KOPT-K1 (cell line): ENCODE data around the gene CDS1.

Experiments
- H3K27ac ChIP-seq: fragments of 200-600 bp; sonication (generic); 2 replicates; pipeline ENCODE4 v1.5.1; 2016; ENCODE audit warnings: antibody characterized with exemption, mild to moderate bottlenecking, low read depth, low read length; ENCODE audit not compliant: poor library complexity, severe bottlenecking
- H3K36me3 ChIP-seq: fragments of 200-600 bp; sonication (generic); 2 replicates; pipeline ENCODE4 v1.5.1; 2017; ENCODE audit warnings: antibody characterized with exemption, mild to moderate bottlenecking, low read length, moderate library complexity; ENCODE audit not compliant: insufficient read depth
- H3K9me3 ChIP-seq: fragments of 200-600 bp; sonication (generic); 2 replicates; pipeline ENCODE4 v1.5.1; 2017; ENCODE audit warnings: antibody characterized with exemption, low read length, mild to moderate bottlenecking; ENCODE audit not compliant: insufficient read depth, poor library complexity, severe bottlenecking

The CDS1 gene

DNA sequence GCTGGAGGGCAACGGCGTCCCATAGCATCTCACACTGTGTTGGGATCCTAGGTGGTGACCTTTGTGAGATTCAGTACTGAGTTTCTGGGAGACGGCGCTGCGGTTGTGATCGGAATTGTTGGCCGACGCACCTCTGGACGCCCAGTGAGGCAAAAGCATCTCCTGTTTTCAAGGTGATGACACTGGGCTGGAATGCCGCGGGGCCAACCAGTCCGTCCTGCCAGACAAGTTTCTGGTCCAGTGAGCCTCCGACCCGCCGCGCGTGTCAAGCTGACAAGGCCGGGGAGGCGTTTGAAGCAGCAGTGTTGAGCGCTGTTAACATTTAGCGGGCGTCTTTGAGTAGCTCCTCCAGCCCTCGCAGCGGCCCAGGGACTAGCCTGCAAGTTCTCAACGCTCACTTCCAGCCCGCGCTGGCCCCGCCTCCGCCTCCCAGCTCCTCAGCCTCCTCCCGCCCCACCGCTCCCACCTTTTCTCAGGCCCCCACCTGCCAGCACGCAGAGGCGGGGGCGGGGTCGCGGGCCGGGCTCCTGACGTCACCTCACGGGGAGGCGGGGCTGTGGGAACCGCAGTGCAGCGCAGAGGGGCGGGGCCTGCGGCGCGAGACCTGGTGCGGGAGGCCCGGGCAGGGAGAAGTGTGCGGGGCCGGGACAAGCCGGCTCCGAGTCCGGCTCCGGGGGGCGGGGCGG is 482 bp upstream of the CDS1 start:
- H3K9me3 ChIP-seq = peaks cover 19% of the 10 kb centered on the region
- no peak overlapping the region for H3K27ac ChIP-seq
- no peaks in the 10 kb centered on the region for H3K36me3 ChIP-seq

DNA sequence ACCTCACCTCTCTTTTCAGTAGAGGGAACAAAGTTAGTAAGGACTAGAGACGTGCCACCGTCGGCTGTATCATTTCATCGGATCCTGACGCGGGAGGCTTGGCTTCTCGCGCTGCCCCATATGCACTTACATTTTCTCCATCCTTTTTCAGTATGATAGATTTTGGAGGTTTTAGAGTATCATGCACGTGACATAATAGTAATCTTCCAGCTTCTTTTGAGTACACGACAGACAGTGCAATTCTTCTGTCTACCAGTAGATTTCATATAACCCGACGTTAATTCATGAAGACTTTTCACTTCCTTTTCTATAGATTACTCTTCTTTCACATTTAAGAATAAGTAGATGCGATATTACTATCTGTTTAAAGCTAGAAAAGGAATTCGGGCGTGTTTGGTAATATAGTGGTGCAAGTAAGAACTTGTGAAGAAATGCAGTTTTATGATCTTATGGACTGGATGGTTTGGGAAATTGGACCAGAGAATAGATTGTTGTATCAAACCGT is 1.0 kb downstream of the CDS1 start:
- H3K27ac ChIP-seq = no peak overlapping the region
- peaks cover 19% of the 10 kb centered on the region for H3K9me3 ChIP-seq
- no peaks in the 10 kb centered on the region for H3K36me3 ChIP-seq

DNA sequence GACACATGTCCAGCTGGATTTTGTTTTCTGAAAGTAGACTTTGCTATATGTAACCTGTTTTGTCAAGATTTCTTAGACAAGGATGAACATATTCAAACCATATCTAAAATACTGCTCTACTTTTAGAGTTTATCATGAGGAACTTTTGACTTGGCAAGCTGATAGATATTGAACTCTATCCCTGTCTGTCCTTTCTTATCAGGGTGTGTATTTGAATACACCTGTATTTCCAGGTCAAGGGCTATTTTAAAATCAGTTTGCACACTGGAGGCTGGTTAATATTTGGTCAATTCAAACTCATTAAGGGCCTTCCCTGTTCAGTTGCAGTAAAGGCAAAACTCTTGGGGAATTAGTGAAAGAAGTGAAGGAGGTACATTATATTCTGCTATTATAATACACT is 2.3 kb downstream of the CDS1 start:
- Histone ChIP-seq H3K9me3 (peaks cover 19% of the 10 kb centered on the region), H3K27ac (no peak overlapping the region), H3K36me3 (no peaks in the 10 kb centered on the region)

DNA sequence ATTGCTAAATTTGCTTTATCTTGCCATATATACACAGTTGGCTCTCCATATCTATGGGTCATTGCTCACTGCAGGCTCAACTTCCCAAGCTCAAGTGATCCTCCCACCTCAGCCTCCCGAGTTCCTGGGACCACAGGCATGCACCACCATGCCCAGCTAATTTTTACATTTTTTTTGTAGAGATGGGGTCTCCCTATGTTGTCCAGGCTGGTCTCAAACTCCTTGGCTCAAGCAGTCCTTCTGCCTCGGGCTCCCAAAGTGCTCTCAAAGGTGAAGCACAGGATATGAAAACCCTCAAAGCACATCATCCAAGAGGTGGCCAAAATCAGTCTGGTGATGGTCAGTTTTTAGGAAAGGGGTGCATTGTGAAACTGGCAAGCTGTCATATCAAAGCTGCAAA is 11.8 kb downstream of the CDS1 start:
- H3K9me3 ChIP-seq = no peaks in the 10 kb centered on the region
- H3K27ac ChIP-seq = no peak overlapping the region
- no peaks in the 10 kb centered on the region for H3K36me3 ChIP-seq

- Histone ChIP-seq H3K27ac (no peak overlapping the region), H3K36me3 (no peaks in the 10 kb centered on the region), H3K9me3 (no peaks in the 10 kb centered on the region)
Measured at GRCh38 chr4:84596826-84597225, 13.9 kb downstream of the CDS1 start.

DNA sequence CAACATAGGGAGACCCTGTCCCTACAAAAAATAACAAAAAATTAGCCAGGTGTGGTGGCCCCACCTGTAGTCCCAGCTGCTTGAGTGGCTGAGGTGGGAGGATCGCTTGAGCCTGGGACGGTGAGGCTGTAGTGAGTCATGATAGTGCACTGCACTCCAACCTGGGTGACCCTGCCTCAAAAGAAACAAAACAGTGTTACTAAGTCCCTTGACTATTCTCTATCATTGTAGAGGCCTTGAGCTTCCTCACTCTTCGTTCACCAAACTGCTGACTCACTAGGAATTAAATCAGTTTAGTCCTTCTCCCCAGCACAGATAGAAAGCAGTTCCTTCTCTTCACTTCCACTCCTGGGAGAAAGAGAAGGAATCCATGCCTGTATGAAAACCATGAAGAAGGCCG is 14.5 kb downstream of the CDS1 start:
- no peaks in the 10 kb centered on the region for H3K36me3 ChIP-seq
- no peaks in the 10 kb centered on the region for H3K9me3 ChIP-seq
- H3K27ac ChIP-seq = no peak overlapping the region

GRCh38 chr4:84606645-84607044 is 23.7 kb downstream of the CDS1 start:
- H3K36me3 ChIP-seq = no peaks in the 10 kb centered on the region
- H3K27ac ChIP-seq = no peak overlapping the region
- no peaks in the 10 kb centered on the region for H3K9me3 ChIP-seq

- no peaks in the 10 kb centered on the region for H3K36me3 ChIP-seq
- H3K27ac ChIP-seq = no peak overlapping the region
- H3K9me3 ChIP-seq = no peaks in the 10 kb centered on the region
Measured at GRCh38 chr4:84611531-84611930, 28.6 kb downstream of the CDS1 start.

- Histone ChIP-seq H3K36me3 (no peaks in the 10 kb centered on the region), H3K9me3 (no peaks in the 10 kb centered on the region), H3K27ac (no peak overlapping the region)
Measured at GRCh38 chr4:84614891-84615290, 32.0 kb downstream of the CDS1 start.

- H3K27ac ChIP-seq = no peak overlapping the region
- no peaks in the 10 kb centered on the region for H3K36me3 ChIP-seq
- no peaks in the 10 kb centered on the region for H3K9me3 ChIP-seq
Measured at GRCh38 chr4:84615355-84615754, 32.4 kb downstream of the CDS1 start.

- Histone ChIP-seq H3K36me3 (no peaks in the 10 kb centered on the region), H3K9me3 (no peaks in the 10 kb centered on the region), H3K27ac (no peak overlapping the region)
Measured at GRCh38 chr4:84622959-84623358, 40.0 kb downstream of the CDS1 start.

DNA sequence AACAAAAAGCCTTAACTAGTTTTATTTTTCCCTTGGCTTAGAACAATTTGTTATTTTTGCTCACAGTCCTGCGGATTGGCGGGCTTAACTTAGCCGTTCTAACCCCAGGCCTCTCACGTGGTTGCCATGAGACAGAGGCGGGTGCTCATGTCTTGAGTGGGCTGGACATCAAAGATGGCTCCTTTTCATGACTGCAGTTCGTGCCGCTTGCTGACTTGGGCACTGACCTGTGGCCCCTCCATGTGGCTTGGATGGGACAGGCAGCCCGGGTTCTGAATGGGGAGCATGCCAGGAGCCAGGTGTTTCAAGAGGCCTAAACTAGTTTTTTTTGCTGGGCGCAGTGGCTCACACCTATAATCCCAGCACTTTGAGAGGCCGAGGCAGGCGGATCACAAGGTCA is 40.7 kb downstream of the CDS1 start:
- Histone ChIP-seq H3K36me3 (no peaks in the 10 kb centered on the region), H3K9me3 (no peaks in the 10 kb centered on the region), H3K27ac (no peak overlapping the region)

DNA sequence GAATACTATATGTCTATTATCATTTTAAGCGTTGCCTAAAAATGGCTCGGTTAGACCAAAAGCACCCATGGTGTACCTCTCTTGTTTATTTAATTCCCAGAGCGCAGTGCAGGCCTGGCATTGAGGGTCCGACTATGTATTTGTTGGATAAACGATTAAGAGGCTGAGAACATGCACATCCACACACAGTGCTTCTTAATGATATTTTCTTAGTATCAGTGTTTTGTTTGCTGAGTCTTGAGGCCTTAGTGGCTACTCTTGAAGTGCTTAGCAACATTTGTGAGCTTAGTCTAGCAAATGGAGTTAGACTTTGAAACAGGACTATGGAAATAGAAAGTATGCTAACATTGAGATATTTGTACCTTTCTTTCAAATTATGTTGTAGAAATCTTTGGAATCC is 43.7 kb downstream of the CDS1 start:
- no peaks in the 10 kb centered on the region for H3K9me3 ChIP-seq
- no peaks in the 10 kb centered on the region for H3K36me3 ChIP-seq
- no peak overlapping the region for H3K27ac ChIP-seq

DNA sequence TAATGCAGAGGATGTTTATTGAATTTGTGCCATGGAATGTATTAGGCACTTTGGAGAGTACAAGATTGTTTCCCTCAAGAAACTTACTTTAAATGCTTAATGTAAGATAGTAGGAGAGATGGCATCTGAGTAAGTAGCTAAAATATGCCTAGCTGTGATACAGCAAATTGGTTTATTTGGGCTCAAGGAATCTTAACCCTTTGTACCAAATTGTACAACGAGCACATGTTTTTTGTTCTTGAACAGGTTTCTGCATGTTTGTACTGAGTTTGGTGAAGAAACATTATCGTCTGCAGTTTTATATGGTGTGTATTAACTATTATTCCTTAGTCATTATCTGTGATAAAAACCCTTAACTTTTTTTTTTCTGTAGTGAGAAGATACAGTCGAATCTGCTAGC is 48.6 kb downstream of the CDS1 start:
- Histone ChIP-seq H3K9me3 (no peaks in the 10 kb centered on the region), H3K27ac (no peak overlapping the region), H3K36me3 (no peaks in the 10 kb centered on the region)

GRCh38 chr4:84632092-84632491 is 49.2 kb downstream of the CDS1 start:
- no peak overlapping the region for H3K27ac ChIP-seq
- H3K36me3 ChIP-seq = no peaks in the 10 kb centered on the region
- no peaks in the 10 kb centered on the region for H3K9me3 ChIP-seq

DNA sequence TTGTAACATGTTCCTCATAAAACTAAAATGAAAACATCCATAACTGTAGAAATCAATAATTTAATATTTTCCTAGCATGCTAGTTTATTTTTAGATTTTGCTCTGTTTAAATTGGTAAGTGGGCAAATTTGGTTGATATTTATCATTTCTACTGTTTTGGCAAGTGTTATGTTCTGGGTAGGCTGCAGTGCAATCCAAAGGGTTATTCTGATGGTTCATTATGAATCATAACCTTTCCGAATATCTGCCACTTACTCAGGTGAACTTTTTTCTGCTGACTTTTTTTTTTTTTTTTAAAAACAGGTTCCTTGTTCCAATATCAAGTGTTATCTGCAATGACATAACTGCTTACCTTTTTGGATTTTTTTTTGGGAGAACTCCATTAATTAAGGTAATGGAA is 52.0 kb downstream of the CDS1 start:
- Histone ChIP-seq H3K27ac (no peak overlapping the region), H3K9me3 (no peaks in the 10 kb centered on the region), H3K36me3 (no peaks in the 10 kb centered on the region)
